Uterus (tissue), 2 donors: Measurements from ENCODE around the gene IL17RB.

Source experiments
- CTCF ChIP-seq, 4 experiments: fragments of 200-600 bp in 2 of 4; fragments of 450-650 bp in 2 of 4; sonication (generic) in 2 of 4; IDR thresholded peaks; one replicate each; pipeline ENCODE4 v1.5.1; 2016 to 2019; ENCODE audit warnings: antibody characterized with exemption in 4 of 4, mild to moderate bottlenecking in 2 of 4, moderate library complexity in 1 of 4
- POLR2A ChIP-seq, 2 donors: fragments of 450-650 bp; IDR thresholded peaks; one replicate each; pipeline ENCODE4 v1.6.1; 2016; ENCODE audit warnings: antibody characterized with exemption in 2 of 2, mild to moderate bottlenecking in 1 of 2, moderate library complexity in 1 of 2

- TF ChIP-seq CTCF (IDR thresholded peaks at IDR 0.05) (no peak), POLR2A (IDR thresholded peaks at IDR 0.05) (no peak)
Observed at GRCh38 chr3:53808496-53808895, 37.9 kb upstream of the IL17RB start.
